ENCODE data around the gene TGFBR3. TPM values are rescaled to one million over a fixed set of nuclear protein-coding genes. Genes with fewer than 3 reads are reported as not detected.

The TGFBR3 gene
- total and polyA plus RNA-seq, 4 experiments from 2014 or later, result 34.5 to 47.3 (median 42.3) TPM

DNA sequence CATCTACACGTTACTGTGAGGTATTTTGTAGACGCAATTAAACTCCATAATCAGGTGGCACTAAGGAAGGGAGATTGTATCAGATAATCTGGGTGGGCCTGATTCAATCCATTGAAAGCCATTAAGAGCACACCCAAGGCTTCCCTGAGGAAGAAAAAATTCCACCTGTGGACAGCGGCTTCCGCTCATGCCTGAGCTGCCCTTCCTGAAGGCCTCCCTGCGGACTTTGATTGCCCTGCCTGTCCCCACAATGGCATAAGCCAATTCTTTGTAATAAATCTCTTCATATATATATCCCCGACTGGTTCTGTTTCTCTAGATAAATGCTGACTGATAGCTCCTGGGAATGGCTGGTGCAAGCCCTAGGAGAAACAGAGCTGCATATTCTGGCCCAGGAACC lies 138.3 kb downstream of the TGFBR3 start:
- no peak overlapping the region for H3K4me3 Mint-ChIP-seq
- no peaks in the 10 kb centered on the region for H3K27me3 ChIP-seq (ENCODE audit: insufficient read depth, low read length)
- H3K27ac ChIP-seq (ENCODE audit: low read depth, low read length), result no peak overlapping the region
- H3K4me1 Mint-ChIP-seq, result peaks cover 9 to 19% (median 15%) of the 10 kb centered on the region in 4 donors
- no peak overlapping the region for H3K4me3 ChIP-seq (ENCODE audit: low read length in 2 of 2)
- no peak for DNase-seq
- H3K36me3 ChIP-seq (ENCODE audit: insufficient read depth, low read length), result no peaks in the 10 kb centered on the region
- peaks cover 0 to 20% (median 0%) of the 10 kb centered on the region in 8 donors for H3K9me3 Mint-ChIP-seq
- no peaks in the 10 kb centered on the region for H3K4me1 ChIP-seq (ENCODE audit: insufficient read depth, low read length)
- H3K9me3 ChIP-seq (ENCODE audit: control insufficient read depth in 1 of 2, low read length in 2 of 2), result no peaks in the 10 kb centered on the region
- CTCF ChIA-PET (ENCODE audit: partially characterized antibody), result interaction anchor here (1.0 kb wide), 1 partner anchor 25 kb away, joined by 3 read pairs; no protein-coding TSS in a partner anchor
- H3K27ac Mint-ChIP-seq, result peak overlapping the region in 2 of 7 donors; percentile 38 to 56
- POLR2A ChIA-PET (ENCODE audit: partially characterized antibody), result no interaction called here
- intact Hi-C loops (cut with micrococcal nuclease), result no loop called here
- H3K36me3 Mint-ChIP-seq, result peaks cover 37 to 58% of the 10 kb centered on the region in 2 donors
- no peaks in the 10 kb centered on the region for H3K27me3 Mint-ChIP-seq

DNA sequence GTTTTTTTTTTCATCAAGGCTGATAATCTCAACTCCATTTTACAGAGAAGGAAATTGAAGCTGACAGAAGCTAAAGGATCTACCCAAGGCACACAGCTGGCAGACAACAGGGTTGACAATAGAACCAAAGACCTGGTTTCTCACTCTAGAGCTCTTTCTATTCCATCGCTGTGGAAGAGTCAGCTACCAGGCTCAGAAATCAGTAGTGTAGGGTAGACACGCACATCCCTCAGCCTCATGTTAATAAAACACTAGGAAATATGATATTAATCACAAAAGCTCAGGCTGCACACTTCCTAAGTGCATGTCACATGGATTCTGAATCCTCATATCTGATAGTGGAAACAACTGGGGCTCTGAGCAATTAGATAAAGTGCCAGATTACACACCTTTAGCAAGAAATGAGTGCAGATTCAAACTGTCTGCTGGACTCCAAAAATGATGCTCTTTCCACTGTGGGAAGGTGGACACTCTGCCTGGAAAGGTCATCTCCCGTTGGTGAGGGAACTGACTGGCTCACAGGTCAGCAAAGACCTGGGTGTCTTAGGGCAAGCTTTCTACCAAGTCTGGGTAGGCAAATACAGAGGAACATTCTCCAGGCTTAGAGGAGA lies 139.1 kb downstream of the TGFBR3 start:
- Mint-ChIP-seq H3K4me3 (no peak overlapping the region), H3K36me3 (peaks cover 37 to 67% of the 10 kb centered on the region in 2 donors), H3K27me3 (no peaks in the 10 kb centered on the region), H3K9me3 (peaks cover 0 to 20% (median 0%) of the 10 kb centered on the region in 8 donors), H3K4me1 (peaks cover 7 to 18% (median 9%) of the 10 kb centered on the region in 4 donors), H3K27ac (peak overlapping the region in 1 of 7 donors; percentile 38)
- intact Hi-C loops (cut with micrococcal nuclease), result no loop called here
- Histone ChIP-seq H3K27ac (ENCODE audit: low read depth, low read length) (no peak overlapping the region), H3K27me3 (ENCODE audit: insufficient read depth, low read length) (no peaks in the 10 kb centered on the region), H3K36me3 (ENCODE audit: insufficient read depth, low read length) (no peaks in the 10 kb centered on the region), H3K9me3 (ENCODE audit: control insufficient read depth in 1 of 2, low read length in 2 of 2) (no peaks in the 10 kb centered on the region), H3K4me1 (ENCODE audit: insufficient read depth, low read length) (no peaks in the 10 kb centered on the region), H3K4me3 (ENCODE audit: low read length in 2 of 2) (no peak overlapping the region)
- no peak for DNase-seq
- ChIA-PET POLR2A (ENCODE audit: partially characterized antibody) (no interaction called here), CTCF (ENCODE audit: partially characterized antibody) (interaction anchor here (1.5 kb wide), 1 partner anchor 11 kb away, joined by 5 read pairs; no protein-coding TSS in a partner anchor)

DNA sequence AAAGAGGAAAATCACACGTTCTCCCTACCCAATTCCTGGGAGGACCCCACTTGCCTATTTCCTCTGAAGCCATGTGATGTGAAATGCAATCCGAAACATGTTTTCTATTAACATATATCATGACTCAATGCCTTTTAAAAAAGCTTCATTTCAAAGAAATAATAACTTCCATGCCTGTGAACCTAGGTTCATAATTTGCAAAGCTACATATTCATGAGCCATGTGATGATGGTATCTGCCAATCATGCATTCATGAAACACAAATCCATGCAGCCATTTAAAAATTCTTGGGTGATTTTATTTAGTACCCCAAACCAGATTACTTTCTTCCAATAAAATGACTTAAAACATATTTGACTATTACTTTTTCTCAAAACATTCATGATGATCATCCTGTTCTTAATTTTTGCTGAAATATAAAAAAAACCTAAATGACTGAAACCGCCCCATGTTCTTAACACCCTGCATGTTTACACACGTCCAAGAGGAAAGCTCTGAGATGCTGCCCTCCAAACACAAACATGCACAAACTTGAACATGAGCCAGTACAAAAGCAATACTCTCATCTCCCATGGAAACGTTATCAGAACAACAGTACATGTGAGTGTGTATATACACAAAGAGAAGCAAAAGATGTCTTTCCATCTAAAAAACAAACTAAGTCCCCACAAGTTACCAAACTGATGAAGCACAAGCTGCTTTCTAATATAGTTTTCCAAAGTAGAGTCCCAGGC lies 140.1 kb downstream of the TGFBR3 start:
- H3K4me3 Mint-ChIP-seq, result no peak overlapping the region
- intact Hi-C loops (cut with micrococcal nuclease), result no loop called here
- Histone ChIP-seq H3K27me3 (ENCODE audit: insufficient read depth, low read length) (no peaks in the 10 kb centered on the region), H3K36me3 (ENCODE audit: insufficient read depth, low read length) (no peaks in the 10 kb centered on the region), H3K4me1 (ENCODE audit: insufficient read depth, low read length) (no peaks in the 10 kb centered on the region), H3K27ac (ENCODE audit: low read depth, low read length) (no peak overlapping the region), H3K4me3 (ENCODE audit: low read length in 2 of 2) (no peak overlapping the region), H3K9me3 (ENCODE audit: control insufficient read depth in 1 of 2, low read length in 2 of 2) (no peaks in the 10 kb centered on the region)
- no peaks in the 10 kb centered on the region for H3K27me3 Mint-ChIP-seq
- peaks cover 7 to 18% (median 9%) of the 10 kb centered on the region in 4 donors for H3K4me1 Mint-ChIP-seq
- POLR2A ChIA-PET (ENCODE audit: partially characterized antibody), result no interaction called here
- CTCF ChIA-PET (ENCODE audit: partially characterized antibody), result interaction anchor here (1.5 kb wide), 1 partner anchor 10 kb away, joined by 5 read pairs; no protein-coding TSS in a partner anchor
- H3K36me3 Mint-ChIP-seq, result peaks cover 38 to 74% of the 10 kb centered on the region in 2 donors
- H3K27ac Mint-ChIP-seq, result peak overlapping the region in 1 of 7 donors; percentile 78
- H3K9me3 Mint-ChIP-seq, result peaks cover 0 to 20% (median 0%) of the 10 kb centered on the region in 8 donors
- DNase-seq, result no peak

DNA sequence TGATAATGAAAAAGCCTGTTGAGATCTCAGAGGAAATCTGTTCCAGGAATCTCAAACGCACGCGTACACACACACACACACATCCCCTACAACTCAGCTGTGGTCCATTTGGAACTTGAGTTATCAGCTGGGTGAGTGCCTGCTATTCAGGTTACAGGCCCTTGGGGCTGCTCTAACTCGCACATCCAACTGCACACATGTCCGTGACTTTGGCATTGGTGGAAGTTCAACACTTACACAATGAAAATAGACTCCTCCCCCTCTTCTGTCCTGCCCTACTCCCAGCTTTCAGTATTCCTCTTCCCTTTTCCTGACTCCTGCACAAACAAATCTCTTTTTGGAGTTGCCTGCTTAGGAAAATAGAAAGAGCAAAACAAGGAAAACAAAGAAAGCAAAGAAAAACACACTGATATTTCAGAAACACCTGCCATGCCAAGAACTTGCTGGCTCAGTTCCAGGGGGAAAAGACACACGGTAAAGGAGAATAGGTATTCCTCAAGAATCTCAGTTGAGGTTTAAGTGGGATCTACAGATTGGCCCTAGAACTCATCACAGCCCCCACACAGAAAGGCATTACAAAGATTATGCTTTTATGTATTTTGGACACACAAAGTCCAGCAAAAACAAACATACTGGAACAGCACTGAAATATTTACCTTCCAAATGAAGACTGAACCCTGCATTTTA lies 140.9 kb downstream of the TGFBR3 start:
- H3K4me3 ChIP-seq (ENCODE audit: low read length in 2 of 2), result no peak overlapping the region
- H3K36me3 ChIP-seq (ENCODE audit: insufficient read depth, low read length), result no peaks in the 10 kb centered on the region
- Mint-ChIP-seq H3K27me3 (no peaks in the 10 kb centered on the region), H3K4me1 (peaks cover 5 to 18% (median 9%) of the 10 kb centered on the region in 4 donors), H3K4me3 (no peak overlapping the region), H3K27ac (no peak overlapping the region), H3K9me3 (peaks cover 0 to 20% (median 0%) of the 10 kb centered on the region in 8 donors), H3K36me3 (peaks cover 38 to 74% of the 10 kb centered on the region in 2 donors)
- H3K9me3 ChIP-seq (ENCODE audit: control insufficient read depth in 1 of 2, low read length in 2 of 2), result no peaks in the 10 kb centered on the region
- POLR2A ChIA-PET (ENCODE audit: partially characterized antibody), result no interaction called here
- H3K4me1 ChIP-seq (ENCODE audit: insufficient read depth, low read length), result no peaks in the 10 kb centered on the region
- intact Hi-C loops (cut with micrococcal nuclease), result no loop called here
- CTCF ChIA-PET (ENCODE audit: partially characterized antibody), result interaction anchor here (1.0 kb wide), 1 partner anchor 462 kb away, joined by 3 read pairs; no protein-coding TSS in a partner anchor
- no peak overlapping the region for H3K27ac ChIP-seq (ENCODE audit: low read depth, low read length)
- no peak for DNase-seq
- no peaks in the 10 kb centered on the region for H3K27me3 ChIP-seq (ENCODE audit: insufficient read depth, low read length)

DNA sequence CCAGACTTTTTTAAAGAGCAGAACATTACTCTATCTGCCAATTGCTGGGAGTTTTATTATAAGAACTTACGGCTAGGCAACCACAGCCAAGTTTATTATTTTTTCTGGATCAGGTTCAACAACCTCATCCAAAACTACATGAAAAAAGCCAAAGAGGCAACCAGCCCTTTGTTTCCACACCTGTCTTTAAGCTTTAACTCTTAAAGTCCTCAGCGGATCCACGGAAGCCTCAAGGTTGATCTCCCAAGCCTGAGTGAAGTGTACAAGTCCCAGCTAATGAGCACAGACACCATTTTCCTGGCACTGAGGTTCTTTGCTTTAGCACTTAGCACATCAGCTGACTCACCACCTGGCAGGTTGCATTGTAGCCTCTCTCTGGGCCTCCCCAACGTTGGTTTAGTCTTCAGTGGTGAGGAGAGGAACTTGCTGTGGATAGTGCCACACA lies 143.1 kb downstream of the TGFBR3 start:
- intact Hi-C loops (cut with micrococcal nuclease), result no loop called here
- H3K4me1 Mint-ChIP-seq, result peaks cover 4 to 18% (median 12%) of the 10 kb centered on the region in 4 donors
- H3K4me3 ChIP-seq (ENCODE audit: low read length in 2 of 2), result no peak overlapping the region
- CTCF ChIA-PET (ENCODE audit: partially characterized antibody), result no interaction called here
- peaks cover 48 to 71% of the 10 kb centered on the region in 2 donors for H3K36me3 Mint-ChIP-seq
- no peaks in the 10 kb centered on the region for H3K36me3 ChIP-seq (ENCODE audit: insufficient read depth, low read length)
- H3K27ac ChIP-seq (ENCODE audit: low read depth, low read length), result no peak overlapping the region
- no peaks in the 10 kb centered on the region for H3K9me3 ChIP-seq (ENCODE audit: control insufficient read depth in 1 of 2, low read length in 2 of 2)
- no peak overlapping the region for H3K4me3 Mint-ChIP-seq
- DNase-seq, result no peak
- H3K27me3 Mint-ChIP-seq, result no peaks in the 10 kb centered on the region
- H3K4me1 ChIP-seq (ENCODE audit: insufficient read depth, low read length), result no peaks in the 10 kb centered on the region
- H3K27me3 ChIP-seq (ENCODE audit: insufficient read depth, low read length), result no peaks in the 10 kb centered on the region
- peaks cover 0 to 19% (median 1%) of the 10 kb centered on the region in 8 donors for H3K9me3 Mint-ChIP-seq
- POLR2A ChIA-PET (ENCODE audit: partially characterized antibody), result no interaction called here
- peak overlapping the region in 2 of 7 donors; percentile 25 to 82 for H3K27ac Mint-ChIP-seq

DNA sequence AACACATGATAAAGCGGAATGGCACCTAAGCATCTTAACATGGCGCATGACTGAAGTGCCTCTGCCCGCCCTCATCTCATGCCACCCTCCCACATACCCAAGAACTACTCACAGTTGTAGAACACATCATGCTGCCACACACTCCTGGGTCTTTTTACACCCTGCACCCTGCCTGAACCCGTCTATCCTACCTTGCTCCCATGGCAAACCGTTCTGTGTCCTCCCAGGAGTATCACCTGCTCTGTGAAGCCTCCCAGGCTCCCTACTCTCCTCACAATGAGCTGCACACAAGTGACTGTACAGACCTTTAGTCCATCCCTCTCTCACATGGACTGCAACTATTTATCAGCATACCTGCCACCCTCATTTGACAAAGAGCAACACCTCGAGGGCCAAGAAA lies 144.0 kb downstream of the TGFBR3 start:
- Mint-ChIP-seq H3K9me3 (peaks cover 0 to 9% (median under 1%) of the 10 kb centered on the region in 8 donors), H3K27ac (peak overlapping the region in 2 of 7 donors; percentile 37 to 82), H3K4me1 (peaks cover 4 to 16% (median 12%) of the 10 kb centered on the region in 4 donors), H3K27me3 (no peaks in the 10 kb centered on the region), H3K4me3 (no peak overlapping the region), H3K36me3 (peaks cover 42 to 66% of the 10 kb centered on the region in 2 donors)
- no peaks in the 10 kb centered on the region for H3K27me3 ChIP-seq (ENCODE audit: insufficient read depth, low read length)
- H3K9me3 ChIP-seq (ENCODE audit: control insufficient read depth in 1 of 2, low read length in 2 of 2), result no peaks in the 10 kb centered on the region
- DNase-seq, result no peak
- no peak overlapping the region for H3K27ac ChIP-seq (ENCODE audit: low read depth, low read length)
- ChIA-PET CTCF (ENCODE audit: partially characterized antibody) (no interaction called here), POLR2A (ENCODE audit: partially characterized antibody) (no interaction called here)
- intact Hi-C loops (cut with micrococcal nuclease), result no loop called here
- no peaks in the 10 kb centered on the region for H3K36me3 ChIP-seq (ENCODE audit: insufficient read depth, low read length)
- no peak overlapping the region for H3K4me3 ChIP-seq (ENCODE audit: low read length in 2 of 2)
- H3K4me1 ChIP-seq (ENCODE audit: insufficient read depth, low read length), result no peaks in the 10 kb centered on the region

DNA sequence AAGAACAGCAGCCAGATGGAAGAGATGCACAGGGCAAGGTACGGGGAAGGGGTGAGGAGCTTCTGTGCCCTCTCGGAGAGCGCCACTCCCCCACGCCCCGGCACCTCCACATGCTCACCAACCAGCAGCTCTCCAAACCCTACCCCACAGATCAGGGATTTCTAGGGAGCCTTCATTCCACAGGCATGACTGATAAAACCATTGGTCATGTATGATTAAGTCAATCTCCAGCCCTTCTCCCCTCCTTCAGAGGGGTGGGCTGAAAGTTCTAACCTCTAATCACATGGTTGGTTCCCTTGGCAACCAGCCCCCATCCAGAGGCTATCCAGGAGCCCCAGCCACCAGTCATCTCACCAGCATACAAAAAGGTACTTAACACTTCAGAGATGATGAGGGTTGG lies 144.7 kb downstream of the TGFBR3 start:
- peaks cover 5 to 19% (median 12%) of the 10 kb centered on the region in 4 donors for H3K4me1 Mint-ChIP-seq
- POLR2A ChIA-PET (ENCODE audit: partially characterized antibody), result no interaction called here
- H3K36me3 Mint-ChIP-seq, result peaks cover 38 to 64% of the 10 kb centered on the region in 2 donors
- no peak overlapping the region for H3K4me3 Mint-ChIP-seq
- no peak for DNase-seq
- Histone ChIP-seq H3K36me3 (ENCODE audit: insufficient read depth, low read length) (no peaks in the 10 kb centered on the region), H3K9me3 (ENCODE audit: control insufficient read depth in 1 of 2, low read length in 2 of 2) (no peaks in the 10 kb centered on the region), H3K4me1 (ENCODE audit: insufficient read depth, low read length) (no peaks in the 10 kb centered on the region), H3K27ac (ENCODE audit: low read depth, low read length) (no peak overlapping the region), H3K27me3 (ENCODE audit: insufficient read depth, low read length) (no peaks in the 10 kb centered on the region), H3K4me3 (ENCODE audit: low read length in 2 of 2) (no peak overlapping the region)
- CTCF ChIA-PET (ENCODE audit: partially characterized antibody), result no interaction called here
- H3K9me3 Mint-ChIP-seq, result peaks cover 0 to 3% (median 0%) of the 10 kb centered on the region in 8 donors
- H3K27ac Mint-ChIP-seq, result no peak overlapping the region
- intact Hi-C loops (cut with micrococcal nuclease), result no loop called here
- no peaks in the 10 kb centered on the region for H3K27me3 Mint-ChIP-seq
